WERI-Rb-1 (cell line): ENCODE measurements around the gene LRRC72.

Experiments used
- DNase-seq: peaks from one replicate; pipeline ENCODE4 v3.0.0-alpha.2; 2020
- H3K27ac ChIP-seq: fragments of 250-450 bp; sonication (Bioruptor Pico); 2 replicates; pipeline ENCODE4 v1.5.1; 2020; ENCODE audit warnings: mild to moderate bottlenecking, moderate library complexity
- H3K27me3 ChIP-seq: fragments of 250-450 bp; sonication (Bioruptor Pico); 2 replicates; pipeline ENCODE4 v1.5.1; 2021; ENCODE audit warnings: mild to moderate bottlenecking, low read depth, moderate library complexity; ENCODE audit not compliant: insufficient read depth, severe bottlenecking
- H3K36me3 ChIP-seq: fragments of 250-450 bp; sonication (Bioruptor Pico); 2 replicates; pipeline ENCODE4 v1.5.1; 2020; ENCODE audit warnings: mild to moderate bottlenecking, moderate library complexity
- H3K4me3 ChIP-seq: 2 replicates; pipeline ENCODE4 v1.5.1; 2011; ENCODE audit warnings: low read depth, mild to moderate bottlenecking, control low read depth, low read length
- H3K9me3 ChIP-seq: fragments of 250-450 bp; sonication (Bioruptor Pico); 2 replicates; pipeline ENCODE4 v1.5.1; 2021; ENCODE audit warnings: mild to moderate bottlenecking, moderate library complexity; ENCODE audit not compliant: severe bottlenecking
- CTCF ChIP-seq: IDR thresholded peaks from 2 replicates; pipeline ENCODE4 v1.5.1; 2011; ENCODE audit warnings: low read depth, mild to moderate bottlenecking, control low read depth, inconsistent platforms, low read length

Gene LRRC72

DNA sequence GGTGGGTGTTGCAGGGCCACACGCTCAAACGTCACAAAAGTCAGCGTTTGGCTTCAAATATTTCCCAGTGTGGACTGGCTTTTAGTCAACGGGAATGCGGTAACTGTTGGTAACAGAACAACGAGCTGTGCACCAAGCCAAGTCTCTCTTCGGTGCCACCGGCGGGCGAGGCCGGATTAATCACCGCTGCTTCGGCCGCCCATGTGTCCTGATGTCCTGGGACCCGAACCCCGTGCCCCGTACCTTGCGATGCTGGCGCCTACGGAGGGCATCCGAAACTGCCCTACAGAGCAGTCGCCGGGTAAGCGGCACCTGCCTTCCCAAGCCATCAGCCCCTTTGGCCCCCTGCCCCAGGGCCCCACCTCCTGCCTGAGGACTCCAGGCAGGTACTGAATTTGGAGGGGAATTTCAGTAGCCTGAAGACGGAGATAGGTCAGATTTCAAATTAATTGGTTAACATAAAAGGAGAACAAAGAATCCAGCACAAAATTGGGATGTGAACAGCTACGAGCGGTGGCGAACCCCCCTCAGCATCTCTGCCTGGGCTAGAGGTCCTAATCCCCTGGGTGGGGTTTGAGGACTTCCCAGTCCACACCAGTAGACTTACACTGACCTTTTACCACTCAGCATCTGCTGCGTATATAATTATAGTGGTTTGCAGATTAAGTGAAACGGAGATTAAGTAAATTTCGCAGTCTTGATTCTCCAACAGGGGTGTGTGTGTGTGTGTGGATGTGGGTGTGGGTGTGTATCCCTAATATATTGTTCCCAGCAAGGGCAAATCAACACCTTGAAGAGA is at the start of gene LRRC72:
Gene LRRC72, plus strand, starts transcription at position 84 of the 799 bp plus-strand sequence. Its CDS starts 128 bp downstream, at position 212.
- Histone ChIP-seq H3K27me3 (no peaks in the 10 kb centered on the region), H3K27ac (no peak within 1 kb of the TSS), H3K36me3 (no peaks in the 10 kb centered on the region), H3K4me3 (no peak within 1 kb of the TSS), H3K9me3 (no peaks in the 10 kb centered on the region)
- TF ChIP-seq CTCF = no peak
- no peak for DNase-seq

DNA sequence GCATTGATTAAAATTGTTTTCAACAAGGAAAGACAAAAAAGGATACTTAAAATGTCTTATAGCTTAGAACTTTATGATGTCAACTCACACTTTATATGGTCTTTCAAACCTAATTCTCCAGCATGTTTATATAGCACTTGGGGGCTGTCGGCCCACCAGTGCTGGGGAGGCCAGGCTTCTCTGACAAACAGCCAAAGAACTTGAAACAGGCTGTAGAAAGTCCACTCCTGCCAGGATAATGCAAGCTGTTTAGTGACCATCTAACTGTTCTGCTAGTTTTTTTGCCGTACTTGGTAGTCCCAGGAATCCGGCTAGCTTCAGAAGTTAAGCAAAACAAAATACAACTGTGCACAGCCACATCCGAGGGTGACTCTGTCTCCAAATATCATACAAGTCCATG is 47.5 kb upstream of the LRRC72 start:
- Histone ChIP-seq H3K9me3 (no peaks in the 10 kb centered on the region), H3K4me3 (no peak overlapping the region), H3K36me3 (no peaks in the 10 kb centered on the region), H3K27ac (no peak overlapping the region), H3K27me3 (no peaks in the 10 kb centered on the region)
- no peak for TF ChIP-seq CTCF
- DNase-seq = no peak

DNA sequence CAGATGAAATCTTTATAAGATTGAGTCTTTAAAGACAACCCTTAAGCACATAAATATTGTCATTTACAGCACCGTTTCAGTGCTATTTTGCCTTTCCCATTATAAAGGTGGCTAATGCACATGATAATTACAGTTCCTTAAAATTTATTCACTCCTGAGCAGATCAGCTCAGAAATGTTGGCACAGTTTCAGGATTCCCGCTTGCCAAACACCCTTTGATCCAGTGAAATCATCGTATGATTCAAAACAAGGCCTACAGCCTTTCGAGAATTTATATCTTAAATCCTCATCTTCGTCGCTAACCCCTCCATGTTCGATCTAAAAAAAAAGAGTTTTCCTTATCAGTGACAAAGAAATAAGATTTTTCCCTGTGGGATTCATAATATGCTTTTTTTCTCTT is 47.0 kb upstream of the LRRC72 start:
- H3K27me3 ChIP-seq = no peaks in the 10 kb centered on the region
- no peaks in the 10 kb centered on the region for H3K9me3 ChIP-seq
- H3K4me3 ChIP-seq = no peak overlapping the region
- no peak for TF ChIP-seq CTCF
- H3K36me3 ChIP-seq = no peaks in the 10 kb centered on the region
- DNase-seq = no peak
- H3K27ac ChIP-seq = no peak overlapping the region

DNA sequence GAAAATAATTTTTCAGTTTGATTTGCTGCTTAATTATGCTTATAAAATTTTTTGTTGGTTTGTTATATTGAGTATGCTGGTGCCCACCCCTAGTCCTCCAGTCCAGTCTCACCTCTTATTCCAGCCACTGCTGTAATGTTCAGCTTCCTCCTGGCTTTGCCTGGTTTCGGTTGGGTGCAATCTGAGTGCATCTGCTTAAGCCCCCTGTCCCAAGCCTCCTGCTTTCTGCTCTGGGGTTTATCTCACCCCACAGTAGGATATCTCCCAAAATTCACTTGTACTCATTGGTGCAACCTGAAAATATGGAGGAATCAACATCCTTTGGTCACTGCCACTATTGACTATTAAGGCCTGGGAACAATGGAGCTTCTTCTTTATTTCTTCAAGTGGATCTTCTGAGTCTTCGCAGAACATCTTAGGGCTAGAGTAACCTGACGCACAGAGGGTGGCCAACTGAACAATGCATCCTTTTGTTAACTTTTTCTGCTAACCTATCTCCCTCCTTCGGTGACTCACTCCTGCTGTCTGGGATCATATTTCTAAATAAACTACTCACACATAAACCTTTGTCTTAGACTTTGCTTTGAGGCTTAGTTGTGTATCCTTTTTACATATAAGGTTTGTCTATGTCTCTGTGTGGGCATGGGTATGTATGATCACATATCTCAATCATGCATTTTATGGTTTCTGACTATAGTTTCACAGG is 42.0 kb upstream of the LRRC72 start:
- H3K27me3 ChIP-seq = no peaks in the 10 kb centered on the region
- no peaks in the 10 kb centered on the region for H3K36me3 ChIP-seq
- no peak for TF ChIP-seq CTCF
- no peak overlapping the region for H3K4me3 ChIP-seq
- H3K27ac ChIP-seq = no peak overlapping the region
- DNase-seq = no peak
- no peaks in the 10 kb centered on the region for H3K9me3 ChIP-seq

DNA sequence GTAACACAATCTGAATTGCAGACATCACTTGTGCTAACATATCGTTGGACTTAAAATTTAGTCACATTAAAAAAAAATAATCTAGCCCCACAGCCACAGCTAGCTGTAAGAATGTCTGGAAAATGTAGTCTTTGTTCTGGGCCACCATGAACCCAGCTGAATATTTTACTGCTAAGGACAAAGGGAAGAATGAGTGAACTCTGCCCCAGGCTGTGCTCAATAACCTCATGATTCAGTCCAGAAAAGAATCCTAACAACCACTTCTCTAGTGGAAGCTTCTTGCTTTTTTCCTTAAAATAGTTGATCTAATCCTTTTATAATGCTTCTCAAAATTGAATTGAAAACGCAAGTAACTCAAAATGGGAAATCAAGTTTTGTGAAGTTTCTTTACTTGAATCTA is 35.5 kb upstream of the LRRC72 start:
- no peaks in the 10 kb centered on the region for H3K9me3 ChIP-seq
- no peak for DNase-seq
- H3K4me3 ChIP-seq = no peak overlapping the region
- TF ChIP-seq CTCF = no peak
- no peaks in the 10 kb centered on the region for H3K36me3 ChIP-seq
- H3K27me3 ChIP-seq = no peaks in the 10 kb centered on the region
- H3K27ac ChIP-seq = no peak overlapping the region
